ENCODE results near the gene NAALADL2. TPM values are rescaled to one million over a fixed set of nuclear protein-coding genes. Genes with fewer than 3 reads are reported as not detected.

NAALADL2 gene
- total and polyA plus RNA-seq, 2 experiments from 2014 or later: 3.4 to 15.3 TPM

- H3K4me1 ChIP-seq (ENCODE audit: insufficient read depth): no peaks in the 10 kb centered on the region
- no peak for TF ChIP-seq CTCF (IDR thresholded peaks at IDR 0.05; ENCODE audit: poor library complexity)
- TF ChIP-seq EZH2 (IDR thresholded peaks at IDR 0.05; ENCODE audit: borderline replicate concordance): no peak
- no peak for TF ChIP-seq EZH2phosphoT487 (IDR thresholded peaks at IDR 0.05; ENCODE audit: low read depth, severe bottlenecking, unreplicated experiment)
- no peaks in the 10 kb centered on the region for H3K9me2 ChIP-seq (replicated peaks; ENCODE audit: insufficient read depth)
- H3K4me2 ChIP-seq: no peak overlapping the region
- no peaks in the 10 kb centered on the region for H3K36me3 ChIP-seq (replicated peaks; ENCODE audit: insufficient read depth, low read depth)
- no peak overlapping the region for H2AFZ ChIP-seq
- 71% methylated on average over 3 of the region's 3 CpGs for WGBS (ENCODE audit: low lambda C conversion rate, missing lambda C conversion rate)
- DNase-seq (ENCODE audit: low spot score): no peak
- H3K79me2 ChIP-seq: no peaks in the 10 kb centered on the region
- H3K27ac ChIP-seq: no peak overlapping the region
- H4K20me1 ChIP-seq (ENCODE audit: insufficient read depth, poor library complexity, severe bottlenecking): no peaks in the 10 kb centered on the region
- no peak overlapping the region for H3K4me3 ChIP-seq
- no peaks in the 10 kb centered on the region for H3K27me3 ChIP-seq
- no peaks in the 10 kb centered on the region for H3K9me3 ChIP-seq (ENCODE audit: low read depth)
These were observed 327.4 kb downstream of the NAALADL2 start for GRCh38 chr3:175186511-175186910.

- Histone ChIP-seq H3K27ac (no peak overlapping the region), H3K27me3 (no peaks in the 10 kb centered on the region), H3K9me3 (ENCODE audit: low read depth) (no peaks in the 10 kb centered on the region), H3K9me2 (replicated peaks; ENCODE audit: insufficient read depth) (no peaks in the 10 kb centered on the region), H3K4me2 (no peak overlapping the region), H2AFZ (no peak overlapping the region), H3K36me3 (replicated peaks; ENCODE audit: insufficient read depth, low read depth) (no peaks in the 10 kb centered on the region), H4K20me1 (ENCODE audit: insufficient read depth, poor library complexity, severe bottlenecking) (no peaks in the 10 kb centered on the region), H3K79me2 (no peaks in the 10 kb centered on the region), H3K4me3 (no peak overlapping the region), H3K4me1 (ENCODE audit: insufficient read depth) (no peaks in the 10 kb centered on the region)
- WGBS (ENCODE audit: low lambda C conversion rate, missing lambda C conversion rate): 83% methylated on average over 2 of the region's 2 CpGs
- TF ChIP-seq CTCF (IDR thresholded peaks at IDR 0.05; ENCODE audit: poor library complexity) (no peak), EZH2 (IDR thresholded peaks at IDR 0.05; ENCODE audit: borderline replicate concordance) (no peak), EZH2phosphoT487 (IDR thresholded peaks at IDR 0.05; ENCODE audit: low read depth, severe bottlenecking, unreplicated experiment) (no peak)
- no peak for DNase-seq (ENCODE audit: low spot score)
These were observed 328.5 kb downstream of the NAALADL2 start for GRCh38 chr3:175187586-175187985.

GRCh38 chr3:175192536-175192935, 333.4 kb downstream of the NAALADL2 start:
- H3K4me3 ChIP-seq: no peak overlapping the region
- no peaks in the 10 kb centered on the region for H3K79me2 ChIP-seq
- no peaks in the 10 kb centered on the region for H4K20me1 ChIP-seq (ENCODE audit: insufficient read depth, poor library complexity, severe bottlenecking)
- no peak overlapping the region for H2AFZ ChIP-seq
- 94% methylated on average over 3 of the region's 3 CpGs for WGBS (ENCODE audit: low lambda C conversion rate, missing lambda C conversion rate)
- no peak for DNase-seq (ENCODE audit: low spot score)
- H3K36me3 ChIP-seq (replicated peaks; ENCODE audit: insufficient read depth, low read depth): no peaks in the 10 kb centered on the region
- H3K27ac ChIP-seq: no peak overlapping the region
- H3K4me1 ChIP-seq (ENCODE audit: insufficient read depth): no peaks in the 10 kb centered on the region
- H3K9me2 ChIP-seq (replicated peaks; ENCODE audit: insufficient read depth): no peaks in the 10 kb centered on the region
- TF ChIP-seq EZH2phosphoT487 (IDR thresholded peaks at IDR 0.05; ENCODE audit: low read depth, severe bottlenecking, unreplicated experiment): no peak
- TF ChIP-seq CTCF (IDR thresholded peaks at IDR 0.05; ENCODE audit: poor library complexity): no peak
- TF ChIP-seq EZH2 (IDR thresholded peaks at IDR 0.05; ENCODE audit: borderline replicate concordance): no peak
- no peaks in the 10 kb centered on the region for H3K27me3 ChIP-seq
- H3K9me3 ChIP-seq (ENCODE audit: low read depth): no peaks in the 10 kb centered on the region
- no peak overlapping the region for H3K4me2 ChIP-seq

Data from hepatocyte (in vitro differentiated cells).